NCI-H146 (cell line): ENCODE results near the gene SMG6.
"Not testable (repeated sequence)": the region's sequence is repeated elsewhere in the genome, so short reads cannot be mapped to it uniquely, and the experiment has no call there.

Experiments used
- DNase-seq: peaks from one replicate; lab custom pipeline; 2025; lab: John Stamatoyannopoulos, UW

The SMG6 gene

GRCh38 chr17:2303204-2304188 lies at the start of gene SMG6, which contains the start of gene SRR:
Gene SMG6 (minus strand): TSS chr17:2303785. CDS start chr17:2303720, 65 bp downstream.
Gene SRR (plus strand): TSS chr17:2303950. CDS start chr17:2315561, 11,611 bp downstream.
- DNase-seq = peak; percentile 88

DNA sequence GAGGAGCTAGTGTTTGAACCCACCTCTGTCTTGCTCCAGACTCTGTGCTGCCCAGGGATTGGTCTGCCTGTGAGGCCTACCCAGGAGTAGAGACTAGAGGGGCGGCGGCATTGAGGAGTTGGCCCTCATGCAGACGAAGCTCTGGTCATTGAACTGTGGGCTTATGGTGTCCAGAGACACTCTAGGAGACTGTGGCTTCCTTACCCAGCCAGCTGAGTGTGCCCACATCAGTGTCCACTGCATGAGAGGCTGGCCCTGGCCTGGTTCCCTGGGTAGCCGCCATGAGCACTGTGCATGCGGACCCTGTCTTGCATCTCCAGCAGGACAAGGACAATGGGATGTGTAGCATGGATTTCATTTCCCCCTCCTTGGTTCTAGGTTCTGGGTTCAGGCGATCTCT lies 47.7 kb upstream of the SMG6 start:
- no peak for DNase-seq

- peak; percentile 93 for DNase-seq
These were observed 44.5 kb upstream of the SMG6 start for GRCh38 chr17:2347805-2348685.

- DNase-seq = no peak
These were observed 42.9 kb upstream of the SMG6 start for GRCh38 chr17:2346475-2346874.

DNA sequence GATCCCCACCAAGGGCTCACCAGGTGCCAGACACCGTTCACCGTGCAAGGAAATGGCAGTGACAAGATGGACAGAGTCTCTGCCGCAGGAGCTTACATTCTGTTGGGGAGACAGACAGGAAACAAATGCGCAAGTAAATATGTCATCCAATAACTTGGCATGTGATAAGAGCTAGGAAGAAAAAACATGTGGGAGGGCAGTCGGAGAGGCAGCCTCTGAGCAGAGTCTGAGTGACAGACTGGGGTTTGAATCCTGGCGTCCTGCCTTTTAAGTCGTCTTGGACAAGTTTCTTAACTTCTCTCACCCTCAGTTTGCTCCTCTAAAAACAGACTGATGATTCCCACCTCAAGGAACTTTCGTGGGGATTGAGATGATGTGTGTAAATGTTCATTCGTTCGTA lies 40.9 kb upstream of the SMG6 start:
- no peak for DNase-seq

GRCh38 chr17:2343421-2343820 lies 39.8 kb upstream of the SMG6 start:
- no peak for DNase-seq

GRCh38 chr17:2338315-2338657 lies 34.7 kb upstream of the SMG6 start:
- no peak for DNase-seq

GRCh38 chr17:2337544-2338314 lies 34.1 kb upstream of the SMG6 start:
- peak; percentile 58 for DNase-seq

DNA sequence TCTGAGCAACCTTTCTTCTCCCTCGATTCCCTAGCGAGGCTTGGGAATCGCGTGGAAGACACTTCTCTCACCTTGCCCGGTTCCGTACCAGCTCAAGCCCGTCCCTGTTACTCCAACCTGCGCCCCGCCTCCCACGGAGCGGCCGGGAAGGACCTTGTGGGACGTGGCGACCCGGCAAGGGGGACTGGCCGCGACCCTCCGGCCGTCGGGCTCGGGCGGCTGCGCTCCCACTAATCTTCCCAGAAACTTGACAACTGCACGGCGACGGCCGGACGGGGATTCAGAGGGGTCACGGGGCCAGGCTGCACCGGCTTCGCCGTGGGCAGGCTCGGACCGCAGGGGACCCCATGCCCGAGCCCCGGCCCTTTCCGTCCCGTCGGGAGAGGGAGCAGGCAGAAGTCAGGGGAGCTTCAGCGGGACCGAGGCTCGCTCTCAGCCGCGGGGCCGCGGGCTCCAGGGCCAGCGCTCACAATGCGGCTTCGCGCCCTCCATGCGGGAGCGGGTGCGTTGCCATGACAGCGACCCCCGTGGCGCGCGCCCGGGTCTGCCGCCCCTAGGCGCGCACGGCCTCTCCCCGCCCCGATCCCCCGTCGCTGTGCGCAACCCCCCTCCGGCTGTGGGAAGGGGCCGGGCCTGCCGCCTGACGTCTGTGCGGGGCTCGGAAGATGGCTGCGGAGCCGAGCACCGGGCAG lies 33.4 kb upstream of the SMG6 start, which contains the start of gene SGSM2:
Gene SGSM2 (plus strand): TSS at position 650 of the 692 bp plus-strand sequence. CDS start 188 bp downstream, outside the sequence.
- peak; percentile 81 for DNase-seq

- DNase-seq = peak; percentile 90
These were observed 32.7 kb upstream of the SMG6 start, which contains the start of gene TSR1 for GRCh38 chr17:2336215-2336851. Gene TSR1 (minus strand): TSS chr17:2336457. CDS start chr17:2336427, 30 bp downstream.

- DNase-seq = peak; percentile 22
These were observed 32.2 kb upstream of the SMG6 start for GRCh38 chr17:2335726-2336214.

- DNase-seq = no peak
These were observed 27.7 kb upstream of the SMG6 start for GRCh38 chr17:2331303-2331702.

DNA sequence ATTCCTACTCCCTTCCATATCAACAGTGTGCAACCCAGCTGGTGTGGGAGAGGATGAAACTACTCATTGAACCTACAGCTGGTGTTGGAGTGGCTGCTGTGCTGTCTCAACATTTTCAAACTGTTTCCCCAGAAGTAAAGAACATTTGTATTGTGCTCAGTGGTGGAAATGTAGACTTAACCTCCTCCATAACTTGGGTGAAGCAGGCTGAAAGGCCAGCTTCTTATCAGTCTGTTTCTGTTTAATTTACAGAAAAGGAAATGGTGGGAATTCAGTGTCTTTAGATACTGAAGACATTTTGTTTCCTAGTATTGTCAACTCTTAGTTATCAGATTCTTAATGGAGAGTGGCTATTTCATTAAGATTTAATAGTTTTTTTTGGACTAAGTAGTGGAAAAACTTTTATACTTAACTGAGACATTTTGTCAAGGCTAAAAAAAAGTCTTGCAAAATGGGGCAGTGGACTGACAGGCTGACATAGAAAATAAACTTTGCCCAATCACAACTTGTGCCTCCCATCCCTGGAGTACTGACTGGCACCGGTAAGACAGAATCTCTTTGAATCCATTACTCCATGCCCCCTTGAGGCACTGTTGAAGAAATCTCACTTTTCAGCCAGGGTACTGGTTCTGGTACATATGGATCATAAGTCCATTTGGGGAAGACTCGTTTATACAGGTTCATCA lies 20.2 kb upstream of the SMG6 start:
- DNase-seq = no peak

- no peak for DNase-seq
These were observed 17.8 kb upstream of the SMG6 start for GRCh38 chr17:2321399-2321798.

DNA sequence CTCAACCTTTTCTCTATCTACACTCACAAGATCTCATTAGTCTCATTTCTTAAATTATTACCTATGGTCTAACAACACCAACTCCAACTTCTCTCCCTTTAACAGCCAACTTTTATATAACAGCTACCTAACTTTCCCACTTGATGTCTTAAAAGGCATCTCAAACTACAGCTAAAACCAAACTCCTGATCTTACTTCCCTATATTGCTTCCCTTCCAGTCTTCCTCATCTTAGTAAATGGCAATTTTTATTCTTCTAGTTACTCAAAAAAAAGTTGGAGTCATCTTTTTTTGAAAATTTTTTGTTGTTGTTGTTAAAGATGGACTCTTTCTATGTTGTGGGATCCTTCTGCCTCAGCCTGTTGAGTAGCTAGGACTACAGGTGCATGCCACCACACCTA lies 15.5 kb upstream of the SMG6 start:
- DNase-seq = no peak

DNA sequence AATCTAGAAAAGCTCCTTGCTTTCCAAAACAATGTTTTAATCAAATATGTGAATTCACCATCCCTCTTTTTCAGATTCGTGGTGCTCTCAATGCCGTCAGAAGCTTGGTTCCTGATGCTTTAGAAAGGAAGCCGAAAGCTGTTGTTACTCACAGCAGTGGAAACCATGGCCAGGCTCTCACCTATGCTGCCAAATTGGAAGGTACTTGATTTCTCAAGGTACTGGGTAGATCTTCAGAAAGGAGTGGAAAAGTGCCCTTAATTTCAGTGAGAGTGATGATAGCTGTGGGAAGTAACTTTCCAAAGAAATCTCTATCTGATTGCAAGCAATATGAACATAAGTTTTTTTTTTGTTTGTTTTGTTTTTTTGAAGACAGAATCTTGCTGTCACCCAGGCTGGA lies 14.2 kb upstream of the SMG6 start:
- DNase-seq = no peak

GRCh38 chr17:2316916-2317205 lies 13.3 kb upstream of the SMG6 start:
- not testable (repeated sequence) for DNase-seq

- no peak for DNase-seq
These were observed 9.2 kb upstream of the SMG6 start for GRCh38 chr17:2312736-2313135.

GRCh38 chr17:2309338-2310154 lies 6.0 kb upstream of the SMG6 start:
- DNase-seq = no peak
